GM20431 (cell line): ENCODE data around the gene ZBTB42.

Experiments
- in situ Hi-C: fragments of 300-500 bp; cut with MseI, MboI; formaldehyde crosslinking; loops from one replicate; pipeline ENCODE4 v1.15.0; 2020; ENCODE audit warnings: low sequenced_read_pairs; ENCODE audit not compliant: unreplicated experiment

ZBTB42 gene

DNA sequence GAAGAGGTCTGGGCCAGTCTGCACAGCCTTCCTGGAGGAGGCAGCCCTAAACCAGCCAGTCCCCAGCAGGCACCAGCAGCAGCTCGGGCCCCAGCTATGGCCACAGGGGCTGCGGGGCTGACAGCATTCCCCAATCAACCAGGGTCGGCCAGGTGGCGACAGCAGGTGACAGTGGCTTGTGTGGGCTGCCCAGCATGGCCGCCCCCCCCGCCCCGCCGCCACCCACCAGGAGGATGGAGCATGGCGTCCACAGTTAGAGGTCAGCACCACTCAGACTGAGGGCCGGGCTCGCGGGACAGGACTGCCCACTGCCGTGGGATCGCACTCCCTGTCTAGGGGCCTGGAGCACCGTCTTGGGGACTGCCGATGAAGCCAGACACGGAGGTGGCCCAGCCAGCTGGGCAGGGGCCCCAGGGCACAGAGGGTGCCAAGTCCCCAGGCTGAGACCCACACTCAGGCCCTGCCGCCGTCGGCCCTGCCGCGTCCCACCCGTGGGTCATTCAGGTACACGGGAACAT is 20.3 kb upstream of the ZBTB42 start:
- in situ Hi-C loops, result no loop called here

DNA sequence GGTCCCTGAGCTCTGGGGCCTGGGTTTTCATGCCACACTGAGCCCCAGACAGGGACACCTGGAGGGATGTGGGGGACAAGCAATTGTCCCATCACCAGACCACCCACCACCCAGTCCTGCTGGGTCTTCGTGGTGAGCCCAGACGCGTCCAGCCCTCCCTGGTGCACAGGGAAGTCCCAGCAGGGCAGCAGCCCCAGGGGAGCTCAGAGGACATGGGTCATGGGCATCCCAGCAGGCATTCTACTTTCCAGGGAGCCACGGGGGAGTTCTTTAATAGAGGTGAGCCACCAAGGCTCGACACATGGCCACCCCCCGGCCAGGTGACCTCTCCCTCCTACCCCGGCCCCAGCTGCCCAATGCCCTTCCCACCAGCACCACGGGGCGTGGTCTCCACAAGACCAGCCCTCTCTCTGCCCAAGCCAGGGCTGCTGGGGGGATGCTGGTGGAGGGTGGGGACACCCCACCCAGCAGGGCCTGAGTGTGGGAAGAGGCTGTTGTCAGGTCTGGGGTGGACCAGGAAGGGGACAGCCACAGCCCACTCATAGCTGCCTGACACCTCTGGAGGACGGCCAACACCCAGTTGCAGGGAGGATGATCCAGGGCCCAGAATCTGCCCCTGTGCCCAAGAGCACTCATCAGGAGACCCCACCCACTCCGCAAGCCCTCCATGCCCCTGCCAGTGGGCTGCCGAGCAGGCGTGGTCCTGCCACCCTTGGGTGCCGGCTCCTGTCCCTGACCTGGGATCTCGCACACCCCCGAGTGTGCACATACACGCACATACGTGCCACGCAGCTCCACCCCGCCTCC is 19.4 kb upstream of the ZBTB42 start:
- in situ Hi-C loops, result no loop called here

DNA sequence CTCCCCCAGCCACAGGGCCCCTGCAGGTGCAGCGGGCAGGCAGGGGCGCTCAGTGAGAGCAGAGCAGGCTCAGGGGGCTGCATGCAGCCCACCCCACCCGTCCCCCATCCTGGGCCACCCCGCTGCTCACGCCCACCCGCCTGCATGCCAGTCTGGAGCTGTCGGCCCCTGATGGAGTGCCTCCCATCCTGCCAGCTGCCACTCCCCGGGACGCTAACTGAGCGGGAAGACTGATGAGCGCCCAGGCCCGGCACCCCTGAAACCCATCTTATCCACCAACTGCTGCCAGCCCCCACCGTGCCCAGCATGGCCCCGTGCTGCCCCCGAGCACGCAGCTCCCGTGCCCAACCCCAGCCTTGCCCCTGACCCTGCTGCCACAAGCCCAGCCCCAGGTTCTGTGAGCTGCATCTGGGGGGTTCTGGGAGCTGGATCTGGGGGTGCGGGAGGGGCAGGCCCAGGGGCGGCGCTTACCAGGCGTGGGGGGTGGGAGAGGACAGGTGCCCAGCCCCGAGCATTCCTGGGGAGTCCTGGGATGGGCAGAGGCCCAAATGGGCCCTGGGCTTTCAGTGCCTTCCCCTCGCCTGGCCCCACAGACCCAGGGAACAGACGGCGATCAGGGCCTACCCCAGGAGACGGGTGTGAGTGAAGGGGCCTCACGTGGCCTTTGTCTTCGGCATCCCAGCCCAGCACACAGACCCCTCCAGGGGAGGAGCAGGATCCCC is 18.7 kb upstream of the ZBTB42 start:
- in situ Hi-C loops, result no loop called here

DNA sequence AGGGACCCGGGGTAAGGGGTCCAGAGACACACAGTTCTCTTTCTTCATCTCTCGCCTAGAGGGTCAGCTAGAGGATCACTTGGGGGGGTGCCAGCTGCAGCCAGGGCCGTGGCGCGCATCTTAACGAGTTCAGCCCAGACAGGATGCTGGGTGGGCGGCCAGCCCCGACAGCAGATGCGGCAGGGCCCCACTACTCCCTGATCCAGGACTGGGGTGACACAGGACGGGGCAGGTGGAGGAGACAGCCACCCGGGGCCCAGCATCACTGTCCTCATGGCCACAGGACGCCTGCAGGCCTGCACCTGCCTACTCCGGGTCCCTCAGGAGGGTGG is 18.1 kb upstream of the ZBTB42 start:
- in situ Hi-C loops, result no loop called here

DNA sequence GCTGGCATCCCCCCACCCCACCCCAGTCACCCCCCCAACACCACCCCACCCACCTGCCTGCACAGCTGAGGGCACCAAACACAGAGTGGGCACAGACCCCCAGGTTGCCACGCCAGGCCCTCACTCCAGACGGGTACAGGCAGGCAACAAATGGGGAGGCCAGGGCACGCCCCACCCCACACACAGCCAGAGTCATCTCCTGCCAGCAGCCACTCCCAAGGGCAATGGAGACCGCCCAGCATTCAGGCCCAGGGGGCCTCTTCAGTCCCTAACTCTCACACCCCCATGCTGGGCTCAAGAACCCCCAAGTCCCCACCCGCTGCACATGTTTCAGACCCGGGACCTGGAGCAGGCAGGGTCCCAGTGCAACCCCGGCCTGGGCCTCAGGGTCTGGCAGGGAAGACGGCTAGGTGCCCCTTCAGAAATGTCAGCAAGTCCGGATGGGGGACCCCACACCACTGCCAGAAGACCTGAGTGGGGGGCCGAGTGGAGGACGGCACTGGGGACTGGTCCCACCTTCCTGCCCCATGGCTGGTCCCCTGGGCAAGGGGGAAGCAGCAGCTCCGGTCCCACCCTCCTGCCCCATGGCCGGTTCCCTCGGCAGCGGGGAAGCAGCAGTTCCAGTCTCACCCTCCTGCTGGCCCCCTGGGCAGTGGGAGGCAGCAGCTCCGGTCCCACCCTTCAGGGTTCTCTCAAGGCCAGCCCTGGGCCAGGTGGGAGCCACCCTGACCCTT is 17.2 kb upstream of the ZBTB42 start:
- in situ Hi-C loops, result no loop called here

DNA sequence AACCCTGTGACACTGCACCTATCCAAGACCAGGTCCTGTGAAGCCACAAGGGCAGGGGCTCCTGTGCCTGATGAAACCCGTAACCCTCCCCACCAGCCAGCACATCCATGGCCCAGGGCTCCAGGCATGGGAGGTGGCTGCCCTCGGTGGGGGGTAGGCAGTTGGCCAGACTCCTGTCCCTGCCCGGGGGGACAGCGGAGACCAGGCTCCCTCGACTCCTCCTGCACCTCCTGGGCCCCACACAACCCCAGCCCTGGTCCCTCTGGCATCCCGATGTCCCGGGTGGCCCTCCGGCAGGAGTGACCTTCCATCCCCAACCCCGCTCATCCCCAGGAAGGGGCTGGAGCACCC is 16.7 kb upstream of the ZBTB42 start:
- in situ Hi-C loops, result no loop called here

DNA sequence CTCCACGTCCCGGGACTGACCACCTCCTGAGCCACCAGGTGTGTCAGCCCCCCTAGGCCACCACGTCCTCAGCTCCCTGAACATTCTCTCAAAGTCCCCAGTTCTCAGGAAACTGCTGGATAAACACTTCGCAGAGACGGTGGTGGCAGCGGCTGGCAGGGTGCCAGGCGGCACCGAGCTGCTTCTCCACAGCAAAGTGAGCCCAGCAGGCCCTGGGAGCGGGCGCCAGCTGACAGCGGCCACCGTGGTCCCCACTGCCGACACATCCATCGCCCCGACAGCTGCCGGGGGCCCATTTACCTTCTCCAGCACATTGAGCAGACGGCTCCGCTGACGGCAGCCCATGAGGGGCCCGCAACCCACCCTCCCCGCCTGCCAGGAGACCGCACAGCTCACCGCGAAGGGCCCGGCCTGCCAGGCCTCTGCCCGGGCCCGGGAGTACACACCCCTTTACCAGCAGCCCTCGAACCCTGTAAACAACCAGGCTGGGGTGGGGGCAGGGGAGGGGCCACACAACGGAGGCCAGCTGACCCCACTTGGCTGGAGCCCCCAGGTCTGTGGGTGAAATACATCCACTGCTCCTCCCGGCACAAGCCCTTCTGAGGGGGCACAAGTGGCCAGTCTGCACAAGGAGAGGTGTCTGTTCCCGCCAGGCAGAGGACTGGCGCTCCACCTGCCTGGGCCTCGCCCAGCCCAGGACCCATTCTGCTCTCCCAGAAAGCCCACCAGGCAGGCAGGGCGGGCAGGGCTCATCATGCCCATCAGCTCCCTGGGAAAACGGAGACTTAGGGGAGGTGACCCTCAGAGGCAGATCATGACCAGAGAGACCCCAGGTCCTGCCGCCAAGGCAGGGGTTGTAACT is 15.8 kb upstream of the ZBTB42 start:
- in situ Hi-C loops, result no loop called here

DNA sequence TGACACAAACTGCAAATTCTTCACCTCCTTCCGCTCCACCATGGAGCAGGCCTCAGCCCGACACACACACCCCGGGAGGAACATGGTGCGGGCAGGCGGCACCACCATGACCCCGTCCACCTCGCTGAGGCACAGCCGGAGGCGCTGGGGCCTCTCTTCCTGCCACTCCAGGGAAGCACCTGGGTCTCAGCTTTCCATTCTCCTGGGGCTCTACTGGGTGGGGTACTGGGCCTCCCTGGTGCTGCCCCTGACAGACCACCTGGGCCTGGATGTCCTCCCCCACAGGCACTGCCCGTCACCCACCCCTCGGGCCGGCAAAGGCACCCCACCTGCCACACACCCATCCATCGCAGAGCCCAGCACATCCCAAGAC is 15.2 kb upstream of the ZBTB42 start:
- in situ Hi-C loops, result no loop called here

DNA sequence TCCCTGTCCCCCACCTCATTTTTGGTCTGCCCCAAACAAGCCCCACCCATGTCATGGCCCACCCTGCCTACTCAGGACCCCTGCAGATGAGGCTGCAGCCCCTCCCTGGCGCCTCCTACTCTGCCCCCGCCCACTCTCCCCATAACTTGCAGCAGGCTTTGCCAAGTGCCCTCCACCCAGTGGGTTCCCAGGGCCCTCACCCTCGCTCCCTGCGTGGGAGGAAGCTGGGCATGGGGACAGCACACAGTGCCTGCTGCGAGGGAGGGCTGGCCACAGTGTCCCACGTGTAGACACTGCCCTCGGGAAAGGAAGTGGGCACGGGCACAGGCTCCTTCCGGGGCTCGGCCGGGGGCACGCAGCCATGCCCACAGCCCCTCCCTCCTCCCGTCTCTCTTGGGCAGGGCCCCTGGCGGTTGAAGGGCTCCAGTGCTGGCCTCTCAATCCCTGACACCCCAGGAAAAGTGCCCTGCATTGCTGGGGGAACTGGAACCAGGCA is 14.8 kb upstream of the ZBTB42 start:
- in situ Hi-C loops, result no loop called here

DNA sequence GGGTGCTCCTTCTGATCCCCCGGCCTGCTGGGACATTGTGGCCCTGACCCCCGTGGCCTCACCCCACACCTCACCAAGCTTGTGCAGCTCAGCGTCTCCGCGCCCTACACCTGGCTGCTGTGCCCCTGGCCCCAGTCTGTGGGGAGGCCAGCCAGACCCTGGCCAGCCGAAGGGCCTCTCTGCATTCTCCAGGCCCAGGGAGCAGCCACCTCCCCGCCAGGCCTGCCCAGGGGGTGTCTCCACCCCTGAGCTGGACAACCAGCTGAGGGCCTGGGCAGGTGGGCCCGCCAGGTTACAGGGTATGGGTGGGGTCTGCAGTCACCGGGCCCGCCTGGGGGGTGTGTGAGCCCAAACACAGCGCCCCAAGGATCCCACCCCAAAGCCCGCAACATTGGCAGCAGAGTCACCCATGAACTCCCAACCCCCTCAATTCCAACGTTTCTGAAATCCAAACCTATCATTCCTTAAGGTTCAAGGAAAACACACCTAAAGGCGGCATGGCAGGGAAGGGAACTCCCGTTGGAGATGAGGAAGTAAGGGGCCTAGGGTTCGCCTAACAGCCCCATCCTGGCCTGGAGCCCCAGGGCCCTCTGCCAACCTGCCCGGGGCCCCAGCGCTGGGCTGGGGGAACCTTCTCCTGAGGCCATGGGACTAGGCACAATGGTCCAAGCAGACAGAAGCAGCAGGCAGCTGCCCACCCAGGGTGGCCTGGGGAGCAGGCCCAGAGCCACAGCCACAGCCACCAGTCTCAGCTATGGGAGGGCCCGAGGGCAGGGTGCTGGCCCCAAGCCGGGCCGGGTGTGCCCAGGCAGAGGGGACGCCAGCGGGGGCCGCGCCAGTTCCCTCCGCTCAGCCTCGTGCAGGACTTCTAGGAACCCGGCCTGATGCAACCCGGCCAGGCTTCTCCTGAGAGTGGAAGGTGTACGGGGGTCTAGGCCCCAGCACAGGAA is 13.9 kb upstream of the ZBTB42 start:
- in situ Hi-C loops, result no loop called here

DNA sequence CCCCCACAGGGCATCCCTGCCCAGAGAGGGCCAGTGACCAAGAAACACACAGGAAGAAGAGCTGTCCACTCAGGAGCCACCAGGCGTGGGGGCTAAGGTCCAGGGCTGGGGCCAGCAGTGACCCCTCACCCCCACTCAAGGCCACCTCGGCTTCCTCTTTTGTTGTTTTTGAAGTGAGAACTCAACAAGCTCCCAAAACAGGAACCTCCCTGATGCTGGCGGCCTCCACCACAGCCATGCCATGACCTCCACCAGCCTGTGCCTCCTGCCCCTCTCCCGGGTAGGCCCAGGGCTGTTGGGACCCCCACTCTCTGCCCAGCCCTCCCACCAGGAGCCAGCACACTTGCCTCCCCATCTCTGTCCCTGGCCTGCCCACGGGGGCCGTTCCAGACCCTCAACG is 13.2 kb upstream of the ZBTB42 start:
- in situ Hi-C loops, result no loop called here

DNA sequence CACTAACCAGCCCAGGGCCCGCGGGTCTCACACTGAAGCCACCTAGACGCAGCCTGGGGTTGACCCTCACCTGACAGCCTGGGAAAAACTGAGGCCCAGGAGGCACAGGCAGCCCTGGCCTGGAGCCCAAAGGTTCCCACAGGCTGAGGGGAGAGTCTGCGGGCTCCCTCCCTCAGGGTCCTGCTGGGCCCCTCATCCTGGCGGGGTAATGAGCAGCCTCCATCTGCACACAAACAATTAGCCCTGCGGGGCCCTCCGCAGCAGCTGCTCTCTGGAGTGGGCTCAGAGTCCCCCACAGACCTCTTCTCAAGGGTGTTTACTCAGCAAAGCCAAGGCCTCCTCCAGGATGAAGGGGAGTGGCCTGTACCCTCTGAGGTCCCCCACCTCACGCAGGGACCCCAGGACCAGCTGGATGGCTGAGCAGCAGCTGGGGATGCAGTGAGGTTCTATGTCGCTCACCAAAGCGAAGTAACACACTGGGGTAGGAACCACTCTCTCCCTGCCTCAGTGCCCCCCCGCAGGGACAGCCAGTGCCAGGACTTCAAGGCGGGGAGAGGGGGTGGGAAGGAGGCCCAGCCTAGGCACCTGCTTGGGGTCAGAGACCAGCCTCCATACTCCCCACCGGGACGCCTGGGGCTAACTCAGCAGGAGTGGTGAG is 12.6 kb upstream of the ZBTB42 start:
- in situ Hi-C loops, result no loop called here

DNA sequence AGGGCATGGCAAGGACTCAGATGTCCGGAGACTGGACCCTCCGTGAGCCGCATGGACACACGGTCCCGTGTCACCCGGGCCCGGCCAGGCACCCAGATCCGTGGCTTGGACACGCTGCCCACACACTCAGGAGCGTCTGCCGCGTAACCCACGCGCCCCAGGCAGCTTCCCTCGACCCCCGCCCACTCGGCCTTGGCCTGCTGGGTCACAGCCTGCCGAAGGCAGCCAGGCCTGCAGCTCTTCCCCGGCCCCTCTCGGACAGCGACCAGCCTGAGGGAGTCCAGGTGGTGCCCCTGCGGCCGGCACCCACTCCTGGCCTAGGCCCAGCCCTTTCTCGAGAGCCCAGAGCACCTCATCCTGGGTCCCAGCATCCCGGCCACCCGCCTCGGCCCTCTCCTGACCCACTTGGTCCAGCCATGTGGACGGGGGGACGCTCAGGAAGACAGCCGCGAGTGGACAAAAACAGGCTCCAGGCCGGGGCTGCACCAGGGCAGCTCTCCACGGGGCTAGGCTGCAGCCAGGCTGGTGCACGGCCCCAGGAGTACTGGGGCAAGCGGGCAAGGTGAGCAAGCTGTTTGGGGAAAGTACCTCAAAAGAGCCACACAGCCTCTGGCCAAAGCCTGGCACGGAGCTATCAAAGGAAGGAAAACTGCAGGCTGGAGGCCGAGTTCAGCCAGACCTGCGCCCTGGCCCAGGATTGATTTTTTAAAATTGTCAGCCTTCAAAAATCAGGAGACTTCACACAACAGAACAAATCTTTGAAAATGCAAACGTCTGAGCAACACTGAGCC is 11.8 kb upstream of the ZBTB42 start:
- in situ Hi-C loops, result no loop called here

DNA sequence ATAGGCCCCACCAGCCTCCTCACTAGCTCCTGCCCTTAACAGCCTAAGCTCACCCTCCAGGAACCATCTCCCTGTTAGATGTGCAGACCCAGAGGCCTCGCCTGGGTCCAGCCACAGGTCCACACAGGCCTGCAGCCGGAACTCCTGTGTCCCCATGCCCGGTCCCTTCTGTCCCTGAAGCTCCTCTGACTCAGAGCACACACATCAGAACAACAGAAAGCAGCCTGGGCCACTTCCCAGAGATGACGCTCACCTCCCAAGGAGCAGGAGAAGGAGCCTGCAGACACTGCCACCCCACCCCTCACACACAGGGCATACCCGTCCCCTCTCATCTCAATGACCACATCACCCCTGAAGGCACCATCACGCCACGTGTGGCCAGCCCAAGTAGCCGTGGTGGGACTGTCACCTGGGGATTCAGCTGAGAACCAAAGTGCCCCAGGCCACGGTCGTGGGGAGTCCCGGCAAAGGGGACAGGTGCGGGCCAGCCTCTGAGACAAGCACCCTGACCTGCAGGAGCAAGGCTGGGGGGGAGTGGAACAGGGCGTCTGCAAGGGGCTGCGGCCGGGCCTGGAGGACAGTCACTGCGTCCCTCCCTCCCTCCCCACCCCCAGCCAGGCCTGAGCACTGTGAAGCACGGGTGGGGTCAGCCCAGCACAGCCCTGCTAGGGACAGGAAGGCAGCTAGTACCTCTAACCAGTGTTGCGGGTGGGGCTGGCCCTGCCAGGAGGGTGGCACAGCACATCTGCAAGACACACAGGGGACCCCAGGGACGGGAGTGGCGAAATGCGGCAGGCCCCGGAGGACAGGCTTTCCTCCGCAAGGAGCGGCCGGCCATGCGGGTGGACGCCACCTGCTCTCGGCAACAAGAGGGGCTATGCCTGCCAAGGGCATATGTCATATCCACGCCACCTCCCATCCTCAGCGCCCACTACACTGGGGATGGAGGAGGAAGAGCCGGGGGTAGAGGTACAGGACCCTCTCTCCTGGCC is 10.9 kb upstream of the ZBTB42 start:
- in situ Hi-C loops, result no loop called here

DNA sequence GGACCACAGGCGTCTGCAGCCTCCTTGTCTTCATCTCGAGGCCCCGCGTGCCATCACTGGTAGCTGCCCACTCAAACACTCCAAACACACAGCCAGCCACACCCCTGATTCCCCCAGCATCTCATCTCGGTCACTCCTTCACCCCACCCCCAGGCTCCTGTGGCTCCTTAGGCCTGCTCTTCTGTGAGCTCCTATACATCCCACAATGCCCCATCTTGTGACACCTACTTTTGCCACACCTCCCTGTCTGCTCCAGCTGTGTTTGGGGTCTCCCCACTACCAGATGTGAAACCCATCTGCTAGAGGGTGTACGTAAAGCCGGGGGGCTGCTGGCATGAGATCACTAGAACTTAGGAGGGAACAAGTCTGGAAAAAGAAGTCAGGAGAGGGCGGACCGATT is 9.5 kb upstream of the ZBTB42 start:
- in situ Hi-C loops, result no loop called here

DNA sequence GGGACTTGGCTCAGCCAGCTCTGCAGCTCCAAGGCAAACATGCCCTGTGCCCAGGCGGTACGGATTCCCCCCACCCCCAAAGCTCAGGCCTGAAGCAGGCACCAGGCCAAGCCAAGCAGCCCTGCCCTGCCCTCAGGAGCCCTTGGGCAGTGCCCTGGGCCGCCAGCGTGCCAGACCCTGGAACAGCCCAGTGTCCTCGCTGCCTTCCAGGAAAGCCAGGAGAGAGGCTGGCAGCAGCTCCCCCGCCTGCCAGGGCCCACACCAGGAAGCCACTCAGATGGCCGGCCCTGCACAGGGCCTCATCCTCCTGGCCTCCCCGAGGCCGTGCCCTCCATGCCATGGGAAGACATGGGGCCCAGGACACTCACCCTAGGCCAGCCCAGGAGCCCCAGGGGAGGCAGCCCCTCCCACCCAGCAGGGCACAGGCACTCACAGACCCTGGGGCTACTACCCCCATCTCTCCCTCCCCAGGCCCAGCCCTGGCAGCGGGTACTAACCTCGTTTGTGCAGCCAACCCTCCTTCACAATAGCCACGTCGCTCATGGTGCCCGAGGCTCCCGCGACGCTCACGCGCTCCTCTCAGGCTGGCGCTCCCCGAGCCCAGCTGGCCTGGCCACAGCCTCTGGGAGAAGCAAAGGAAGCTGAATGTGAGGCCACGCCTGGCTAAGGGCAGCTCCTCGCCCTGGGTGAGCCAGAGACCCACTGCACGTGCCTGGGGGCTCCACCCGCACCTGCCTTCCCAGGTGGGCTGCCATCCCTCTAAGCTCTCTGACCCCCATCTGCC is 8.6 kb upstream of the ZBTB42 start:
- in situ Hi-C loops, result no loop called here
